Bronchus fibroblast of lung (primary cell): Measurements from ENCODE around the gene CRTC3. TPM values are rescaled to one million over a fixed set of nuclear protein-coding genes. Genes with fewer than 3 reads are reported as not detected.

Experiments used
- total RNA-seq: library from RNA; depleted of rRNA; stranded (reverse); fragments of >200 nt; gene quantifications from 2 replicates; pipeline ENCODE4 v1.2.3, GENCODE V29; 2015

The CRTC3 gene
- 9.2 and 10.7 TPM in 2 replicates for total RNA-seq

DNA sequence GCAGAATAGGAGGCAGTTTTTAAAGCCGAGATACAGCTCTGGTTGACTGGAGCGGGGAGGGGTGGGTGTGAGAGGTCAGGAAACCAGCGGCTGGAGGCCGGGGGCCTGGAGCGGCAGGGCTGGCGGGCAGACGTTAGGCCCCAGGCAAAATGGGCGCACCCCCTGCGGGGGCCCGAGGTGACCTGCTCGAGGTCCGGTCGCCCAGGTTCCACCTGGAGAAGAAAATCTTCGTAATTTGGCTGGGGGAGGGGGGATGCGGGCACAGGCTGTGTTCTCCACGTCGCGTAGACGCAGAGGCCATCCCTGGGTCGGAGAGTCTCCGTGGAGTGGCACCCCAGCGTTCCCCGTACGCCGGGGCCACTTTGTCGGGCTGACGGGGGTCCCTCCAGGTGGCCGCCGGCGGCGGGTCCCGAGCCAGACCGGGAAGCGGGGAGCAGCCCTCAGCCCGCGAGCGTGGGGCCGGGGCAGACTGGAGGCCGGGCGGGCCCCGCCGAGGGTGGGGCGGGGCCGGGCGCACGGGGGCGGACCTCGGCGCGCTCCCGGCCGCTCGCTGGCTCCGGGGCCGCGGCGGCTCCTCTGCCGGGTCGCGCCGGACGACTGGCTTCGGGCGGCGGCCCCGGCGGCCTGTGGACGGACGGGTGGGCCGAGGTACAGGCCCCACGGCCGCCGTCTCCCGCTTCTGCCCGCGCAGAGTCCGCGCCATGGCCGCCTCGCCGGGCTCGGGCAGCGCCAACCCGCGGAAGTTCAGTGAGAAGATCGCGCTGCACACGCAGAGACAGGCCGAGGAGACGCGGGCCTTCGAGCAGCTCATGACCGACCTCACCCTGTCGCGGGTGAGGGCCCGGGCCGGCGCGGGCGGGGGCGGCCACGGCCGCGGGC is at the start of gene CRTC3:
CRTC3 (plus strand) TSS at position 553 of the 879 bp plus-strand sequence; CDS start at position 702, 149 bp downstream.

Other genes starting within 250 kb of the CRTC3 start
- gene ZNF774, start 177.6 kb upstream of the CRTC3 start, total RNA-seq = 0.67 and 0.89 TPM in 2 replicates
- gene IQGAP1, start 141.7 kb upstream of the CRTC3 start, total RNA-seq = 111 and 122 TPM in 2 replicates
- gene BLM, start 187.4 kb downstream of the CRTC3 start, total RNA-seq = 7.6 and 8.4 TPM in 2 replicates